22Rv1 (cell line): ENCODE measurements around the gene GNG7.

Source experiments
- ZFX ChIP-seq: fragments of 450-650 bp; IDR thresholded peaks from 2 replicates; pipeline ENCODE4 v1.6.1; 2017; ENCODE audit warnings: antibody characterized with exemption, borderline replicate concordance
- TF ChIP-seq, protein P1 (sequence below): fragments of 450-650 bp; IDR thresholded peaks from 2 replicates; pipeline ENCODE4 v1.5.1; 2017; ENCODE audit warnings: mild to moderate bottlenecking

DNA sequence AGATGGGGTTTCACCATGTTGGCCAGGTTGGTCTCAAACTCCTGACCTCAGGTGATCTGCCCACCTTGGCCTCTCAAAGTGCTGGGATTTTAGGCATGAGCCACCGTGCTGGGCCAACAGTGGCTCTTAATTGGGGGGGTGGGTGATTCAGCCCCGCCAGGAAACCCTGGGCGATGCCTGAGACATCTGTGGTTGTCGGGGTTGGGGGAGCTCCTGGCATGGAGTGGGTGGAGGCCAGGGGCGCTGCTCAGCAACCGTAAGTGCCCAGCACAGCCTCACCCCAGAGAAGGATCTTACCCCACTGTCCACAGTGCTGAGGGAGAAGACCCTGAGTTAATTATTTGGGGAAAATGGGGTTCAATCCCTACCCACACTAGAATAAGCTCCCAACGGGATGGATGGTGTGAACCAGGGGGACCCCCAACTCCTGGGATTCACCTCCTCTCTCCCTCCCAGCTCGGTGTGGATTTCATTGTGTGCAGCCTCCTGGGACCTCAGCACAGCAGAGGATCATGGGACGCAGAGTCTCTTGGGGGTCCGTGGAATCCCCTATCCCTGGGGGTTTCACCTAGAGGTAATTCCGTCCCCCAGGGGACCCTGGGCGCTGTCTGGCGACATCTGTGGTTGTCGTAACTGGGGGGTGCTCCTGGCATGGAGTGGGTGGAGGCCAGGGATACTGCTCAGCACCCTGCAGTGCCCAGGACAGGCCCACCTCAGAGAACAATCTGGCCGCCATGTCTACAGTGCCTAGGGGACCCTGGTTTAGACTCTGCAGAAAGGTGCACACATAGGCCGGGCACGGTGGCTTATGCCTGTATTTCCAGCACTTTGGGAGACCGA, 157.7 kb downstream of the GNG7 start:
- TF ChIP-seq, protein P1, sequence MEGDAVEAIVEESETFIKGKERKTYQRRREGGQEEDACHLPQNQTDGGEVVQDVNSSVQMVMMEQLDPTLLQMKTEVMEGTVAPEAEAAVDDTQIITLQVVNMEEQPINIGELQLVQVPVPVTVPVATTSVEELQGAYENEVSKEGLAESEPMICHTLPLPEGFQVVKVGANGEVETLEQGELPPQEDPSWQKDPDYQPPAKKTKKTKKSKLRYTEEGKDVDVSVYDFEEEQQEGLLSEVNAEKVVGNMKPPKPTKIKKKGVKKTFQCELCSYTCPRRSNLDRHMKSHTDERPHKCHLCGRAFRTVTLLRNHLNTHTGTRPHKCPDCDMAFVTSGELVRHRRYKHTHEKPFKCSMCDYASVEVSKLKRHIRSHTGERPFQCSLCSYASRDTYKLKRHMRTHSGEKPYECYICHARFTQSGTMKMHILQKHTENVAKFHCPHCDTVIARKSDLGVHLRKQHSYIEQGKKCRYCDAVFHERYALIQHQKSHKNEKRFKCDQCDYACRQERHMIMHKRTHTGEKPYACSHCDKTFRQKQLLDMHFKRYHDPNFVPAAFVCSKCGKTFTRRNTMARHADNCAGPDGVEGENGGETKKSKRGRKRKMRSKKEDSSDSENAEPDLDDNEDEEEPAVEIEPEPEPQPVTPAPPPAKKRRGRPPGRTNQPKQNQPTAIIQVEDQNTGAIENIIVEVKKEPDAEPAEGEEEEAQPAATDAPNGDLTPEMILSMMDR: no peak
- TF ChIP-seq ZFX: no peak
